Activated T-helper 2 cell treated with anti-CD3 and anti-CD28 coated beads, Interferon-gamma antibody, Interleukin-2, Interleukin-4, amounts not matched to agents 10 μg/mL and 5 μg/mL and 100 μg/mL, durations not matched to agents 14 hours and 24 hours and 36 hours (primary cell): Measurements from ENCODE around the gene GPC1. TPM values are rescaled to one million over a fixed set of nuclear protein-coding genes. Genes with fewer than 3 reads are reported as not detected.

Experiments
- DNase-seq: peaks from one replicate; pipeline ENCODE4 v3.0.0; 2021; ENCODE audit warnings: low spot score
- H3K27ac Mint-ChIP-seq: one replicate; pipeline ENCODE4 v1.8.0; 2021; ENCODE audit warnings: mixed read lengths
- H3K27me3 Mint-ChIP-seq: one replicate; pipeline ENCODE4 v1.8.0; 2021; ENCODE audit warnings: low read depth, mixed read lengths
- H3K36me3 Mint-ChIP-seq: one replicate; pipeline ENCODE4 v1.8.0; 2021; ENCODE audit warnings: low read depth, mixed read lengths
- H3K4me1 Mint-ChIP-seq: one replicate; pipeline ENCODE4 v1.8.0; 2021; ENCODE audit warnings: low read depth, mixed read lengths
- H3K4me3 Mint-ChIP-seq: one replicate; pipeline ENCODE4 v1.8.0; 2021; ENCODE audit warnings: low read depth, mild to moderate bottlenecking, moderate library complexity, mixed read lengths
- H3K9me3 Mint-ChIP-seq: one replicate; pipeline ENCODE4 v1.8.0; 2021; ENCODE audit warnings: mixed read lengths
- intact Hi-C: fragments of 100-400 bp; cut with micrococcal nuclease; formaldehyde crosslinking; loops from one replicate; pipeline ENCODE4 v1.15.1; 2023
- total RNA-seq: library from RNA; stranded (reverse); gene quantifications from 2 replicates; pipeline ENCODE4 v1.2.3, GENCODE V29; 2022

GPC1 gene
- total RNA-seq, 1 donor from 2014 or later: 21.9 TPM

- no peak overlapping the region for H3K4me3 Mint-ChIP-seq
- H3K27ac Mint-ChIP-seq: no peak overlapping the region
- no peak for DNase-seq
- H3K27me3 Mint-ChIP-seq: peaks cover 21% of the 10 kb centered on the region
- no peaks in the 10 kb centered on the region for H3K4me1 Mint-ChIP-seq
- intact Hi-C loops: no loop called here
- no peaks in the 10 kb centered on the region for H3K9me3 Mint-ChIP-seq
- H3K36me3 Mint-ChIP-seq: no peaks in the 10 kb centered on the region
These were observed 12.5 kb downstream of the GPC1 start for GRCh38 chr2:240447934-240448333.

- Mint-ChIP-seq H3K27me3 (peaks cover 21% of the 10 kb centered on the region), H3K36me3 (no peaks in the 10 kb centered on the region), H3K27ac (no peak overlapping the region), H3K4me3 (no peak overlapping the region), H3K9me3 (no peaks in the 10 kb centered on the region), H3K4me1 (no peaks in the 10 kb centered on the region)
- intact Hi-C loops: no loop called here
- no peak for DNase-seq
These were observed 13.2 kb downstream of the GPC1 start for GRCh38 chr2:240448387-240449274.

- DNase-seq: no peak
- no peaks in the 10 kb centered on the region for H3K36me3 Mint-ChIP-seq
- no peak overlapping the region for H3K4me3 Mint-ChIP-seq
- no peaks in the 10 kb centered on the region for H3K9me3 Mint-ChIP-seq
- no peak overlapping the region for H3K27ac Mint-ChIP-seq
- peaks cover 32% of the 10 kb centered on the region for H3K27me3 Mint-ChIP-seq
- no peaks in the 10 kb centered on the region for H3K4me1 Mint-ChIP-seq
- intact Hi-C loops: no loop called here
These were observed 14.5 kb downstream of the GPC1 start for GRCh38 chr2:240449764-240450531.

GRCh38 chr2:240450532-240451107 is 15.2 kb downstream of the GPC1 start:
- Mint-ChIP-seq H3K27me3 (peaks cover 34% of the 10 kb centered on the region), H3K9me3 (no peaks in the 10 kb centered on the region), H3K4me3 (no peak overlapping the region), H3K4me1 (no peaks in the 10 kb centered on the region), H3K36me3 (no peaks in the 10 kb centered on the region), H3K27ac (no peak overlapping the region)
- DNase-seq: no peak
- intact Hi-C loops: no loop called here

- no peak overlapping the region for H3K27ac Mint-ChIP-seq
These were observed 15.7 kb downstream of the GPC1 start for GRCh38 chr2:240451108-240451611.

GRCh38 chr2:240451791-240452461 is 16.5 kb downstream of the GPC1 start:
- Mint-ChIP-seq H3K4me3 (no peak overlapping the region), H3K9me3 (no peaks in the 10 kb centered on the region), H3K27ac (no peak overlapping the region), H3K4me1 (no peaks in the 10 kb centered on the region), H3K27me3 (peaks cover 40% of the 10 kb centered on the region), H3K36me3 (no peaks in the 10 kb centered on the region)
- no peak for DNase-seq
- intact Hi-C loops: no loop called here

More at GRCh38 chr2:240451108-240451611, 15.7 kb downstream of the GPC1 start:
- H3K27me3 Mint-ChIP-seq: peaks cover 34% of the 10 kb centered on the region
- H3K4me3 Mint-ChIP-seq: no peak overlapping the region
- intact Hi-C loops: no loop called here
- H3K9me3 Mint-ChIP-seq: no peaks in the 10 kb centered on the region
- DNase-seq: no peak
- H3K4me1 Mint-ChIP-seq: no peaks in the 10 kb centered on the region
- H3K36me3 Mint-ChIP-seq: no peaks in the 10 kb centered on the region

GRCh38 chr2:240452462-240453256 is 17.2 kb downstream of the GPC1 start:
- H3K27ac Mint-ChIP-seq: no peak overlapping the region
- no peak for DNase-seq
- H3K4me1 Mint-ChIP-seq: no peaks in the 10 kb centered on the region
- H3K4me3 Mint-ChIP-seq: no peak overlapping the region
- peaks cover 40% of the 10 kb centered on the region for H3K27me3 Mint-ChIP-seq
- H3K9me3 Mint-ChIP-seq: no peaks in the 10 kb centered on the region
- intact Hi-C loops: no loop called here
- no peaks in the 10 kb centered on the region for H3K36me3 Mint-ChIP-seq

GRCh38 chr2:240453461-240454105 is 18.1 kb downstream of the GPC1 start:
- Mint-ChIP-seq H3K4me3 (no peak overlapping the region), H3K27ac (no peak overlapping the region), H3K36me3 (no peaks in the 10 kb centered on the region), H3K9me3 (no peaks in the 10 kb centered on the region), H3K4me1 (no peaks in the 10 kb centered on the region), H3K27me3 (peaks cover 40% of the 10 kb centered on the region)
- DNase-seq: no peak
- intact Hi-C loops: no loop called here

GRCh38 chr2:240454106-240454901 is 18.8 kb downstream of the GPC1 start:
- Mint-ChIP-seq H3K27me3 (peaks cover 40% of the 10 kb centered on the region), H3K27ac (no peak overlapping the region), H3K9me3 (no peaks in the 10 kb centered on the region), H3K4me1 (no peaks in the 10 kb centered on the region), H3K4me3 (no peak overlapping the region), H3K36me3 (no peaks in the 10 kb centered on the region)
- DNase-seq: no peak
- intact Hi-C loops: no loop called here

- no peak overlapping the region for H3K27ac Mint-ChIP-seq
- no peak overlapping the region for H3K4me3 Mint-ChIP-seq
- DNase-seq: no peak
- peaks cover 32% of the 10 kb centered on the region for H3K27me3 Mint-ChIP-seq
- H3K4me1 Mint-ChIP-seq: no peaks in the 10 kb centered on the region
- intact Hi-C loops: no loop called here
- H3K9me3 Mint-ChIP-seq: no peaks in the 10 kb centered on the region
- H3K36me3 Mint-ChIP-seq: no peaks in the 10 kb centered on the region
These were observed 19.8 kb downstream of the GPC1 start for GRCh38 chr2:240455272-240455646.
